Heart left ventricle (tissue), 13 donors: Measurements from ENCODE around the gene PLOD1.

Experiments
- CTCF ChIP-seq, 12 donors: fragments of 200-600 bp; sonication (generic) in 4 of 12; IDR thresholded peaks; one replicate each; pipeline versions ENCODE4 v1.5.0 to v1.8.0; 2018 to 2022; ENCODE audit warnings: antibody characterized with exemption in 12 of 12, mild to moderate bottlenecking in 5 of 12
- POLR2A ChIP-seq, 2 donors: fragments of 450-650 bp; IDR thresholded peaks; one replicate each; pipeline ENCODE4 v1.6.1; 2017; ENCODE audit warnings: antibody characterized with exemption in 2 of 2, mild to moderate bottlenecking in 2 of 2, moderate library complexity in 2 of 2
- donor health status: ischemic (EF 13 %, LVEDD 7.1; RV severe dilation, severe dysfunction).
- donor health status: DM: no; HTN: yes; CAD: no.
- donor health status: DM: no; HTN: no; CAD: no.
- donor health status: ischemic (EF 25% LVEDD 6.9; RV normal size, moderate dysfunction).
- donor health status: ischemic (EF 25% LVEDD 5.7; RV mildly dilated, moderate dysfunction).
- donor health status: ischemic (EF 35%, LVEDD 5.7; RV mildly dilated, moderate dysfunction).
- donor health status: nonischemic (EF 11% LVEDD 7.7; RV severe dilation, severe dysfunction).
- donor health status: DM: yes; HTN: yes; CAD: no.
- donor health status: PGD.
- donor health status: ischemic (EF 29% LVEDD 5.4; RV normal size, mild dysfunction).
- donor health status: nonischemic (EF 23%, LVEDD 6.1; RV moderate dilation, normal function).

GRCh38 chr1:12010746-12011570 lies 76.4 kb downstream of the PLOD1 start:
- TF ChIP-seq CTCF (IDR thresholded peaks at IDR 0.05) (no peak), POLR2A (IDR thresholded peaks at IDR 0.05) (no peak)
